COLO829 (cell line): ENCODE measurements around the gene OTUB1.

Experiments
- DNase-seq: peaks from one replicate; pipeline ENCODE4 v3.0.0; 2012; ENCODE audit warnings: low spot score

Gene OTUB1

GRCh38 chr11:64007160-64007628 is 21.0 kb downstream of the OTUB1 start:
- DNase-seq: no peak

DNA sequence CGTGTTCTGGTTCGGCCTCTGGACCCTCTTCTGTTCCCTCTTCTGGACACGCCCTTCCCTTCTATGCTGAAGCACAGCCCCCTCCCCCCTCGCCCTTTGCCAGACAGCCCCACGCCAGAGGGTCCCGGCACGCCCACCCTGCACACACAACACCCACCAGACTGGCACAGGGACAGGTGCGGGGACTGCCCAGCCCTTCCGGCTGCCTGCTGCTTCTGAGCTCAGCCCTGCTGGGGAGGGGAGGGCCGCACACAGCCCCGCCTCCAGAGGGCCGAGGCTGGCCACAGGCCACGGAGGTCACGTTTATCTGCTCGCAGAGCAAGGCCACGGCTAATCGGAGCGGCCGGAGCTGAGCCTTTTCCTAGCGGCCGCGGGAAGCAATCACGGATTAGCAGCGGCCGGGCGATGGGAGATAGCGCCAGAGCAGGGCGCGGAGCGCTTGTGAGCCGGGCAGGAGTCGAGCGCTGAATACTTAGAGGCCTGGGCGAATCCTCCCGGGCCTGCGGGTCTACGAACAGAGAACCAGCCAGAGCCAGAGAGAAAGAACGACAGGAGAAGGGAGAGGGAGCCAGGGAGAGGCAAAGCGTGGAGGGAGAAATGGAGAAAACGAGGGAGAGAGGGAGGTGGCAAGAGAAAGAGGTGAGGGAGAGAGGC is 21.5 kb downstream of the OTUB1 start:
- peak; percentile 81 for DNase-seq

- DNase-seq: no peak
Measured at GRCh38 chr11:64008283-64008913, 22.2 kb downstream of the OTUB1 start.

GRCh38 chr11:64008914-64009633 is 22.8 kb downstream of the OTUB1 start:
- DNase-seq: no peak

DNA sequence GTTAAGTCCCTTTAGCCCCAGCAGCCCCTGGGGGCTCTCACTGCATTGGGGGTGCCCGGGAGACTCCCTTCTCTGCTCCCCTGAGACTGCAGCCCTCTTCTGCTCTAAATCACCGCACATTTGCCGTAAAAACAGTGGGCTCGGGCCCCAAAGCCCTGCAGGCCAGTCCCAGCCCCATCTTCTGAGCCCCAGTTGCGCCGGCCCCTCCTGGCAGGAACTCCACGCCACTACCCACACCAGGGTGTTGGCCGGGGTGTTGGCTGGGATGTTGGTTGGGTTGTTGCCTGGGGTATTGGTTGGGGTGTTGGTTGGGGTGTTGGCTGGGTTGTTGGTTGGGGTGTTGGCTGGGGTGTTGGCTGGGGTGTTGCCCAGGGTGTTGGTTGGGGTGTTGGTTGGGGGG is 23.5 kb downstream of the OTUB1 start:
- no peak for DNase-seq

GRCh38 chr11:64010783-64011182 is 24.5 kb downstream of the OTUB1 start:
- no peak for DNase-seq

GRCh38 chr11:64011371-64011770 is 25.1 kb downstream of the OTUB1 start:
- DNase-seq: no peak

DNA sequence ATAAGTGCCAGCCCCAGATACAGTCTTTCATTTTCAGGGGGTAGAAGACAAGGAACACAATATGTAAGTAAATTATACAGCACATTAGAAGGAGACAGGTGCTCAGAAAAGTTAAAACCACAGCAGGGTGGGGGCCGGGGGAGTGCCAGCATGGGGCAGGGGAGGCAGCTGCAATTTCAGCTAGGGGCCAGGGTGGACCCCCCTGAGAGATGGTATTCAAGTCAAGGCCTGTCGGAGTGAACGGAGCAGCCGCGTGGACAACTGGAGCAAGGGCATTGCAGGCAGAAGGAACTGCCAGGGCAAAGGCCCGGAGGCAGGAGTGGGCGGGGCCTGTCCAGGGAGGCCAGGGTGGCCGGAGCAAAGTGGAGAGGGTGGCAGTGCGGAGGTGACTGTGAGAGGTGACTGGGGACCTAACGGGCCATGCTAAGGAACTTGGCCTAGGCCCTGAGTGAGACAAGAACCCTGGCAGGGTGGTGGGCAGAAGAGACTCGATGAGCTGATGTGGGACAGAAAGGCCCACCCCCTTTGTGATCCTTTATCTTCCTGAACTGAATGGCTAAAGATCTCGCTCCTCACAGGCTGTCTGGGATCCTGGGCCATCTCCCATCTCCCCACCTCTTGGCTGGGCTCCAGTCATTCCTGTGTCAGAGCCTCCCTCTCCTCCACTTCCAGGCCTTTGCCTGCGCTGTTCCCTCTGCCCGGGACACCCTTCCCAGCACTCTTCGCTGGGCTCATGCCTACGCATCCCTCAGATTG is 27.1 kb downstream of the OTUB1 start:
- DNase-seq: no peak

DNA sequence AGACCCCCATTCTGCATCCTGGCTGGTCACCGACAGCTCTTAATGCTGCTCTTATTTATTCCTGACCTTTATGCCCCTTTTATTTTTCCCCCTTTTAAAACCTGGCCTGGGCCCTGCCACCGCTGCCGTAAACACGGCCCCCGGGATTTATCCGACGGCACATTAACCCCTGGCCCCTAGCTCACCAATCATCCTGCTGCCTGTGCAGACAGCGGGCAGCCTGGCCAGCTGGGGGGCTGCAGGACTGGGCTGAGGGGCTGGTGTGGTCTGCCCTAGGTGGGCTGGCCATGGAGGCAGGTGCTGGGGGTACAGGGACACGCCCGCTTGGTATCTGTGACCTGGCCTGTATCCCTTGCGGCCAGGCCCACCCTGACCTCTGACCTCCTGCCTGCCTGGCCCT is 28.1 kb downstream of the OTUB1 start:
- no peak for DNase-seq

GRCh38 chr11:64015510-64015909 is 29.3 kb downstream of the OTUB1 start:
- no peak for DNase-seq

DNA sequence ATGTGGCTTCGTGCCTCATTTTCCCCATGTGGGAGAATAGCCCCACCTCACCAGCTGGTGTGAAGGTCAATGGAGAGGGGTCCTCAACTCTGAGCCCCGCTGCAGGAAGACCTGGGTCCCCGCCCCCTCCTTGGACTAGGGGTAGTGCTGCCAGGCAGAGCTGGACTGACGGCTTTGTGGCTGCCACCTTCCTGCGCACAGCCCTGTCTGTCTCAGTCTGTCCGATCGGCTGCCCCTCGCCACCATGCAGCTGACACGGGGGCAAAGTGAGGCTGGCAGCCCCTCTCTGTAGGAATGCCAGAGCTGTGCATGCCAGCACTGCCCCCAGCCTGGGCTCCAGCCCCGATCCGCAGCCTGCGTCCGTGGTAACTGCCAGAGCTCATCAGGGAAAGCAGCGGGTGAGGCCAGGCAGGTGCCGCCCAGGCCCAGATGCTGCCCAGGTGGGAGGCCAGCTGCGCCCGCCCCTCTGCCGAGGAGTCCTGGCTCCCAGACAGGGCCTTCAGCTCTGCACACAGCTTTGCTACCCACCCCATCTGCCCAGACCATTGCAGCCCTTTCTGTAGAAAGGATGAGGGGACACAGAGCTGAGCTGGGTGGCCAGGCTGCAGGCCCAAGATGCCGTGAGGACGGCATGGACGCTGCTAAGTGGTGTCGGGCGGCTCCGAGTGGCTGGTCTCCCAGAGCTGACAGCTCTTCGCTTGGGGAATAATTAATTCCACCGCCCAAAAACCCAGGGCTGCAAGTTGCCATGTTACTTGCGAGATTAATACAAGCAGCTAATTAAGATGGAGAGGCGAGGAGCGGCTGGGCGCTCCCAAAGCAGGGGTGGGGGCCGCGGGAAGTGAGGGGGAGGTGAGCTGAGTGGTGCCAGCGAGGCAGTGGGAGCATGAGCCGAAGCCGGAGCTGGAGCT is 30.0 kb downstream of the OTUB1 start:
- DNase-seq: no peak

DNA sequence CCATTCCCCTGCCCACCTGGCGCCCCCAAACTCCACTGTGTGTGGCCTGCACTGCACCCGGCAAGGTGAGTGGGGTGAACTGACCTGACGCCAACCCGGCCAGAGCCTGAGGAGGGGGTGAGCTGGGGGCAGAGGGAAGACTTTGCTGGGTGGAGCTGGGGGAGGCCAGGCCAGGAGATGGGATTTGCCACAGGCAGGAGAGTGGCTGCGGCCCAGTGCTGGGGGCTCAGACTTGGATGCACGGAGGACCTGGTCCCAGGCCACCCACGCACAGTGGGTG is 31.6 kb downstream of the OTUB1 start:
- no peak for DNase-seq

- DNase-seq: no peak
Measured at GRCh38 chr11:64018310-64018709, 32.1 kb downstream of the OTUB1 start.

DNA sequence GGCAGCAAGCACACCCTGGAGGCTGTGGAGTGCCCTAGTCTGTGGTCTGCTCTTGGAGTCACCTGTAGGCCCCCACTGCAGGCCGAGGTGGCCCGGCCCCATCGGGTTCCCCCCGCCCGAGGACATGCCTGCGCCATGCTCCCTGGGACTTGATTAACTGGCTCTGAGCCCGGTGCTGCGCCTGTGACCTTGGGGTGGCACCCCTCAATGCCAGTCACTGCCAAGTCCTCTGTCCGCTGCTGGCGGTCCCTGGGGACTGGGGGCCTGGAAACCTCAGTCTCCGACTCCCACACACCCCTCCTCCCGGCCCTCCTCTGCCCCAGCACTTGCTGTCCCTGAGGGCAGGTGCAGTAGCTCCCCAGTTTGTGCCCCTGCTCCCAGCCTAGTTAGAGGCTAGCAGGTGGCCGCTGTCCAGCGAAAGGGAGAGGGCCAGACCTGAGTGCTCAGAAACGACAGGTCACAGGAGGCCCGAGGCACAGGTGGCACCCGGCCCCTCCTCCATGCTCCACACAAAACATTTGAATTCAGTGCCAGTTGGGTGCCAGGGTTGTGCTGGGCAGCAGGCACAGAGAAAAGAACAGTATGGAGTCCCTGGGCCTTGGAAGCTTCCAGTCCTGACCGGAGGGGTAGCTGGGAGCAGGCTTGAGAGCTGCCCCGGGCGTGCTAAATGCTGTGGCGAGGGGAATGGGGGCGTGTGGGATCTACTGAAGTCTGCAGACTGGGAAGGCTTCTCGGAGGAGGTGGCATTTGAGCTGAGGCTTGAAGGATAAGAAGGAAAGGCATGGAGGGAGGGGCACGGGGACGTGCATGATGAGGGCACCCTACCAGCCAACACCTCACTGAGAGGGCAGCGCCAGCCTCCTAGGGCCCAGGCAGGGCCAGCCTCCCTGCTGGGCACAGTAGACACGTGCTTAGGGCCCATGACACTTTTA is 33.1 kb downstream of the OTUB1 start:
- DNase-seq: no peak

DNA sequence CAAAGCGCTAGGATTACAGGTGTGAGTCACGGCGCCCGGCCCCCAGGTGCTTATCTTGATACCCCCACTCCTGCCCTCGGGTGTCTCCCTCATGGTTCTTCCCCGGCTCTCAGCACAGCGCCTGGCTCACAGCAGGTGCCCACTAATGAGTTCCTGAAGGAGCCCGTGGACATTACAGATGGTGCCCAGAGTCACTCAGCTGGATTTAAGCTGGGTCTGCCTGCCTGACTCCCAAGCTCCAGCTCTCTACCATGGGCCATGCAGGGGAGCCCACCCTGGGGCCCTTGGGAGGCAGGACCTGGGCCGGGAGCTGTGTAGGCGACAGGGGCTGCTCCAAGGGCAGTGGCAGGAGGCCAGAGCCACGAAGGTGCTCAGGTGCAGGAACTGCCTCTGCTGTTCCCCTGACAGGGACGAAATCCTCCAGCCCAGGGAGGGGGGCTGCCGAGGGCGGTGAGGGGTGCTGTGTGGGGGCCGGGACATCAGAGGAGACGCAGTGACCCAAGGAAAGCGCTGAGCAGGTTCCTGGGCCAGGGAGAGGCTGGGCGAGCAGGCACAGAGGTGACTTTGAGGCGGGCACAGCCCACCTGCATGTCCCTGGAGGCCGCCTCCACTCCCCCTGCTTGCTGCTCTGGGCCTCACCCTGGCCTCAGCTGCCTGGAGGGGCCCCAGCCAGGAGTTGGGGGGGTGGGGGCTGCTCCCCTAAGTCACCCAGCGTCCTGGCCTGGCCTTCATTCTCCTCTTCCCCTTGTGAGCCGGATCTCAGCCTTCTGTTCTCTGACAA is 34.9 kb downstream of the OTUB1 start:
- DNase-seq: no peak

GRCh38 chr11:64021757-64022093 is 35.5 kb downstream of the OTUB1 start:
- DNase-seq: no peak

- no peak for DNase-seq
Measured at GRCh38 chr11:64022125-64022784, 36.0 kb downstream of the OTUB1 start.

GRCh38 chr11:64023712-64024710 is 37.8 kb downstream of the OTUB1 start:
- no peak for DNase-seq
